HG03575 (cell line): ENCODE data around the gene SPEM2.
"Not testable (repeated sequence)": the region's sequence is repeated elsewhere in the genome, so short reads cannot be mapped to it uniquely, and the experiment has no call there.

Experiments used
- ATAC-seq: cut with Tn5 transposase; IDR thresholded peaks from one replicate; pipeline ENCODE4 v1.9.1; 2021; ENCODE audit not compliant: unreplicated experiment, insufficient number of reproducible peaks, low FRiP score; ENCODE audit errors: extremely low read depth

Gene SPEM2

DNA sequence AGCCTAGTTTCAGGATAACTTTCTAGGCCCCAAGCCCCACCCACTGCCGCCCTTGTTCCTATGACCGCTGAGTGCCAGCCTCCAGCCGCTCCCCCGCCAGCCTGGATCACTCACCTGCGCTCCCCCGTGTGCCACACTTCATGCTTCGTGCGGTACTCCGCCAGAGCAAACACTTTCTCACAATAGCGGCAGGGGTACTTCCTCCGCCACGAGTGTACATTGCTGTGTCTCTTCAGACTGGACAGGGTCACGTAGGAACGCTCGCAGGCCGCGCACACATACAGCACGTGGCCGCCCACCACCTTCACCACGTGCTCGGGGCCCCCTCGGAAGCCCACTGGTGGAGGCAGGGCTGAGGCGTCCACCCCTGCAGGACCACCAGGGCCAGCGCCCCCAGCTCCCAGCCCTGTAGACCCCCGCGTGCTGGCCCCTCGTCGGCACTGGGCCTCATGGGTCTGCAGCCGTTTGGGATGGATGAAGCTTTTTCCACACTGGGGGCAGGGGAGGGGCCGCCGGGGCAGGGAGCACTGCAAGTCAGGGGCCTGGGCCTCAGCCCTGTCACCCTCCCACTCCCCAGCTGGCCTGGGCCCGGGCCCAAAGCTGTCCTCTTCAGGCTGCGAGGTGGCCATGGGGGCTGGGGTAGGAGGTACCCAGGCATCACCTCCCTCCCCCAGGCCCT is 40.3 kb downstream of the SPEM2 start:
- ATAC-seq, result no peak

DNA sequence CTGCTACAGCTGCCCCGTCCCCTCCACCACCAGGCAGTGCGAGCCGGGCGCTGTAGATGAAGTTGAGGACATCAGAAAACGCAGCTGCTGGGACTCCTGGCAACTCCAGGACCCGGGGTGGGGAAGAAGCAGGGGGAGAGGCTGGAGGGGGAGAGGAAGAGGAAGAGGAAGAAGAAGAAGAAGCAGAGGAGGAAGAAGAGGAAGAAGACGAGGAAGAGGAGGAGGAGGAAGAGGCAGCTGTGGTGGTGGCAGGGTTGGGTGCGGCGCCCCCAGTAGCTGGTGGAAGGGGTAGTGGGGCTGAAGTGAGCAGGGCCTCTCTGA is 40.9 kb downstream of the SPEM2 start:
- no peak for ATAC-seq

DNA sequence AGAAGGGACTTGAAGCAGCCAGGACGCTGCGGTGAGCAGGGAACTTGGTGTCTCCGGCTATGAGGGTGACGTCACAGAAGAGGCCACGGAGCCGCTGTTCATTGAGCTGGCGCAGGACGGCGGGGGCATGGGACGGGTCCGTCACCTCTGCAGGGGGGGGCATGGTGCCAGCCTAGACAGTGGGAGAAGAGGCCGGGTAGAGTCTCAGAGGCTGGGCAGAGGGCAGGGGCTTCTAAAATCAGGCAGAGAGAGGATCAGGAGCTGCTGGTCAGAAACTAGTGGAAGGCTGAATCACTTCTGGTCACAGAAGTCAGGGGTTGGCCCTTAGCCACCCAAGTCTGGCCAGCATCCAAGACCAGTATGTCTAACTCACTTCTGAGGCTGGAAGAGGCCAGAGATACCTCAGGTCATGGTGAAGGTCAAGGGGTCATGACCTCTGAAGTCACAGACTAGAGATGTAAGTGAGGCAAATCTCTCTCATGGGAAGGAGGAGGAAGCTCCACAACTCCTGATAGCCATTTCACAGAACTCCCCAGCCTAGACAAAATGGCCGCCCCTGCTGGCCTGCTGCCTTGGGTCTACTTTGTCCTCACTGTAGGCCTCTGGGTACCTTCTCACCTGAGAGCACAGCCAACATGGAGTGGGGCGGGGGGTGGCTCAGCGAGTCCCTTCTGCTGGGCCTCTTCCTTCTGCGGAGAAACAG is 41.4 kb downstream of the SPEM2 start:
- ATAC-seq, result no peak

DNA sequence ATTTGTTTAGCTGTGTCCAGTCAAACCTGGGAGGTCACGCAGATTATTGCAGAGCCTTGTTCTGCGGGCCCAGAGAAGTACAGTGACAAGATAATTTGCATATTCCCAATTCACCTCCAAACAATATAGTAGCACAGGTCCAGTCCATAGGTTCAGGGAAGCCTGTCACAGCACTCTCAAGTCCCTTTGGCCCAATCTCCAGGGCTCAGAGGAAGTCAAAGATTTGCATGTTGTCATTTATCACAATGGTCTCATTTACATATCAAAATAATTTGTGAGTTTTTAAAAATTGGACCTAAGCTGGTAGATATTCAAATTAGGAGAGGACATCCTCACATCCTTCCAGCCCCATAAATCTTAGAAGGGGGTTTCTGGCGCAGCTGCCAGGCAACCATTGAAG is 42.1 kb downstream of the SPEM2 start:
- no peak for ATAC-seq

DNA sequence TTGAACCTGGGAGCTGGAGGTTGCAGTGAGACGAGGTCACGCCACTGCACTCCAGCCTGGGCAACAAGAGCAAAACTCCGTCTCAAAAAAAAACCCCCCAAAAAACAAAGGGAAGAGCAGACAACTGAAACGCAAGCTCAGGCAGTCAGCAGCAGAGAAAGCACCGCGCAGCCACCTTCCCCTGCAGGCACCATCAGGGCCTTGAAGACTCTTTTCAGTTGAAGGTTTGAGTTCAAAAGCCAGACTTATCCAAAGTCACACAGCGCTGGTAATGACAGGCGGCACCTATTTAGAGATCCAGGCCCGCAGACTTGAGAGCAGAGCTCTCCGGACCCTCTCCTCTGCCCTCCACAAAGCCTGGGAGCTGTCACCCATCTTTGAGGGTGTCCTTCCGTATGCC is 42.9 kb downstream of the SPEM2 start:
- no peak for ATAC-seq

DNA sequence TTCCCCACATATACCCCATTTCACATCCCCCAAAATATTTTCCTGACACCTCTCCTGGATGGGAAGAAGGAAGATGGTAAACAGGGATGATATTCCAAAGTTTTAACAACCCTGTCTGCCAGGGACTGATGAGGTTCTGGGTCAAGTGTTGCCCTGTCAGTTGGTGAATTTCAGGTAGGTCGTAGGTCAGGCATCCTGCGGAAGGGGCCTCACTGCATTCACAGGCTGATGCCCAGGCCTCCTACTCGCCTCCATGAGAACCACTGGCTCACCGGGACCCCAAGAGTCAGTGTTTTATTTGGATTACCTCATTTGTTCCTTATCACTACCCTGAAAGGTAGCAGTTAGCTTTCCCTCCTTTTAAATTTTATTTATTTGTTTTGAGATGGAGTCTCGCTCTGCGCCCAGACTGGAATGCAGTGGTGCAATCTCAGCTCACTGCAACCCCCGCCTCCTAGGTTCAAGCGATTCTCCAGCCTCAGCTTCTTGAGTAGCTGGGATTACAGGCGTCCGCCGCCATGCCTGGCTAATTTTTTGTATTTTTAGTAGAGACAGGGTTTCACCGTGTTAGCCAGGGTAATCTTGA is 43.5 kb downstream of the SPEM2 start:
- ATAC-seq, result no peak

DNA sequence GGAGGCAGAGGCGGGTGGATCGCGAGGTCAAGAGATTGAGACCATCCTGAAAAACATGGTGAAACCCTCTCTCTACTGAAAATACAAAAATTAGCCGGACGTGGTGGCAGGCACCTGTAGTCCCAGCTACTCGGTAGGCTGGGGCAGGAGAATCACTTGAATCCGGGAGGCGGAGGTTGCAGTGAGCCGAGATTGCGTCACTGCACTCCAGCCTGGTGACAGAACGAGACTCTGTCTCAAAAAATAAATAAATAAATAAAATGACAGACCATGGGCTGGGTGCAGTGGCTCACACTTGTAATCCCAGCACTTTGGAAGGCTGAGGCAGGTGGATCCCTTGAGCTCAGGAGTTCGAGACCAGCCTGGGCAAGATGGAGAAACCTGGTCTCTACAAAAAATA is 44.4 kb downstream of the SPEM2 start:
- ATAC-seq, result not testable (repeated sequence)

- not testable (repeated sequence) for ATAC-seq
Measured at GRCh38 chr17:7470457-7470973, 45.1 kb downstream of the SPEM2 start.

DNA sequence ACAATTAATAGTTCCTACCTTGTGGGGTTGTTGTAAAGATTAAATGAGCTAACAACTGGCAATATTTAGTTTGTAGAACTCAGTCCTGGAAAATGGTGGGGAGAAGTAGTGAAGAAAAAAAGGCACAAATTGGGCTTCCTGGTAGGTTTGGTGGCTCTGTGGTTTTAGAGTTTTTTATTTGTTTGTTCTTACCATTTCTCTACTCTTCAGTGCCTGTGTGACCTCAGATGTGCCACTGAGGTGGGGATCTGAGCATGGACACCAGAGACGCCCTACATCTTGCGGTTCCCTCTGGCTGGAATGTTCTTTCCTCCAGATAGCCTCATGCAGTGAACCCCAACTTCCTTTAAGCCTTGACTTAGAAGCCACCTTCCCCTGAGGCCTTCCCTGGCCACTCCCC is 46.3 kb downstream of the SPEM2 start:
- ATAC-seq, result no peak

GRCh38 chr17:7474767-7475166 is 49.4 kb downstream of the SPEM2 start:
- not testable (repeated sequence) for ATAC-seq

- no peak for ATAC-seq
Measured at GRCh38 chr17:7475764-7476422, 50.5 kb downstream of the SPEM2 start.

DNA sequence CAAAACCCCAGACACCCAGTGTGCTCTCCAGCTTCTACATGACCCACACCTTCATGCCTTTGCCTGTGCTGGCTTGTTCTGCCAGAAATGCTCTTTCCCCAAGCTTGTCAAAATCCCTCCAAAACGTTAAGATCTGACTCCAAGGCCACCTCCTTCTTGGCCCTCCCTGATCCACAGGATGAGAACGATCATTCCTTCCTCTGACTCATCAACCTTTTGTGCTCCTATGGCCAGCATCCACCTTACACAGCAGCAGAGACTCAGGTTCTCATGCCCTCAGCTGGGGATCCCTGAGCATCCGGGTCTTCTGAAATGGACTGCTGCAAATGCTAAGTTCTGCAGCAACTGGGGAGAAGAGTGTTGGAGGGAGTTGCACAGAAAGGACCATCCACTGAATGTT is 51.1 kb downstream of the SPEM2 start:
- ATAC-seq, result no peak

- ATAC-seq, result no peak
Measured at GRCh38 chr17:7476951-7477350, 51.5 kb downstream of the SPEM2 start.
